ENCODE data around the gene PBX3. TPM values are rescaled to one million over a fixed set of nuclear protein-coding genes. Genes with fewer than 3 reads are reported as not detected.
A peak's percentile ranks its signal among the peaks of the same experiment; 100 is the strongest.
"Not testable (repeated sequence)": the region's sequence is repeated elsewhere in the genome, so short reads cannot be mapped to it uniquely, and the experiment has no call there.

Gene PBX3
- total RNA-seq, 1 experiment from 2014 or later: 9.6 TPM

- not testable (repeated sequence) for DNase-seq (ENCODE audit: low spot score)
Measured at GRCh38 chr9:125776789-125777188, 29.6 kb downstream of the PBX3 start.

- not testable (repeated sequence) for DNase-seq (ENCODE audit: low spot score)
Measured at GRCh38 chr9:125778538-125779219, 31.5 kb downstream of the PBX3 start.

- DNase-seq (ENCODE audit: low spot score): not testable (repeated sequence)
Measured at GRCh38 chr9:125779220-125779565, 32.0 kb downstream of the PBX3 start.

- DNase-seq (ENCODE audit: low spot score): no peak
Measured at GRCh38 chr9:125782718-125783117, 35.5 kb downstream of the PBX3 start.

- peak; percentile 70 for DNase-seq (ENCODE audit: low spot score)
Measured at GRCh38 chr9:125784286-125785049, 37.3 kb downstream of the PBX3 start.

- DNase-seq (ENCODE audit: low spot score): no peak
Measured at GRCh38 chr9:125785248-125785751, 38.1 kb downstream of the PBX3 start.

- no peak for DNase-seq (ENCODE audit: low spot score)
Measured at GRCh38 chr9:125787715-125788114, 40.5 kb downstream of the PBX3 start.

- DNase-seq (ENCODE audit: low spot score): no peak
Measured at GRCh38 chr9:125789196-125789595, 42.0 kb downstream of the PBX3 start.

- no peak for DNase-seq (ENCODE audit: low spot score)
Measured at GRCh38 chr9:125794708-125795107, 47.5 kb downstream of the PBX3 start.

GRCh38 chr9:125795970-125796596 is 48.9 kb downstream of the PBX3 start:
- no peak for DNase-seq (ENCODE audit: low spot score)

- DNase-seq (ENCODE audit: low spot score): no peak
Measured at GRCh38 chr9:125797930-125798329, 50.8 kb downstream of the PBX3 start.

GRCh38 chr9:125803526-125803925 is 56.4 kb downstream of the PBX3 start:
- no peak for DNase-seq (ENCODE audit: low spot score)

GRCh38 chr9:125805057-125805456 is 57.9 kb downstream of the PBX3 start:
- no peak for DNase-seq (ENCODE audit: low spot score)

- no peak for DNase-seq (ENCODE audit: low spot score)
Measured at GRCh38 chr9:125805586-125805985, 58.4 kb downstream of the PBX3 start.

- DNase-seq (ENCODE audit: low spot score): no peak
Measured at GRCh38 chr9:125807079-125807478, 59.9 kb downstream of the PBX3 start.

GRCh38 chr9:125810161-125810560 is 63.0 kb downstream of the PBX3 start:
- DNase-seq (ENCODE audit: low spot score): no peak

GRCh38 chr9:125811002-125811401 is 63.8 kb downstream of the PBX3 start:
- no peak for DNase-seq (ENCODE audit: low spot score)

GRCh38 chr9:125812403-125812802 is 65.2 kb downstream of the PBX3 start:
- DNase-seq (ENCODE audit: low spot score): no peak

- DNase-seq (ENCODE audit: low spot score): no peak
Measured at GRCh38 chr9:125815568-125815967, 68.4 kb downstream of the PBX3 start.

GRCh38 chr9:125816321-125816720 is 69.1 kb downstream of the PBX3 start:
- DNase-seq (ENCODE audit: low spot score): no peak

- DNase-seq (ENCODE audit: low spot score): no peak
Measured at GRCh38 chr9:125820100-125820804, 73.1 kb downstream of the PBX3 start.

GRCh38 chr9:125821078-125821477 is 73.9 kb downstream of the PBX3 start:
- no peak for DNase-seq (ENCODE audit: low spot score)
